Body of pancreas (tissue), 4 donors: Measurements from ENCODE around the gene DTNA.

Experiments used
- POLR2A ChIP-seq, 3 donors: fragments of 450-650 bp; IDR thresholded peaks; one replicate each; pipeline ENCODE4 v1.6.1; 2016; ENCODE audit warnings: antibody characterized with exemption in 3 of 3, mild to moderate bottlenecking in 2 of 3
- TF ChIP-seq, protein P1 (sequence below), 7 experiments: fragments of 450-650 bp in 4 of 7; fragments of 200-600 bp in 3 of 7; sonication (generic) in 3 of 7; IDR thresholded peaks; one replicate each; pipeline ENCODE4 v1.5.1; 2016 to 2019; ENCODE audit warnings: antibody characterized with exemption in 7 of 7

DNA sequence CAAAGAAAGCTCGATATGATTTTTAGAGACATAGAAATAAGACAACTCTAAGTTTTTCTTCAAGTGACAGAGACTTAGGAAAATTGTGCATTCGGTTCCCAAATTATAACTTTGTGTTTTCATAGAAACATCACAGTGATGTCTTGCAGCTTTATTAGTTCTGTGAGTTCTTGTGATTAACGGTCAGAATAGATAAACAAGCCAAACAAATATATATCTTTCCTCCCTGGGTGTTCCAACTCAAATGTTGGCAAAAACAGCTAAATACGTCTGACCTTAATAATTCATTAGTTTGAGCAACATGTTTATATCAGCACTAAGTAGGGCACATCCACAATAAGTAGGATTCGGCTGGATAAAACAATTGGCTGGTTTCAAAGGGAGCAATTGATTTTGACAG, 47.6 kb downstream of the DTNA start:
- TF ChIP-seq, protein P1, sequence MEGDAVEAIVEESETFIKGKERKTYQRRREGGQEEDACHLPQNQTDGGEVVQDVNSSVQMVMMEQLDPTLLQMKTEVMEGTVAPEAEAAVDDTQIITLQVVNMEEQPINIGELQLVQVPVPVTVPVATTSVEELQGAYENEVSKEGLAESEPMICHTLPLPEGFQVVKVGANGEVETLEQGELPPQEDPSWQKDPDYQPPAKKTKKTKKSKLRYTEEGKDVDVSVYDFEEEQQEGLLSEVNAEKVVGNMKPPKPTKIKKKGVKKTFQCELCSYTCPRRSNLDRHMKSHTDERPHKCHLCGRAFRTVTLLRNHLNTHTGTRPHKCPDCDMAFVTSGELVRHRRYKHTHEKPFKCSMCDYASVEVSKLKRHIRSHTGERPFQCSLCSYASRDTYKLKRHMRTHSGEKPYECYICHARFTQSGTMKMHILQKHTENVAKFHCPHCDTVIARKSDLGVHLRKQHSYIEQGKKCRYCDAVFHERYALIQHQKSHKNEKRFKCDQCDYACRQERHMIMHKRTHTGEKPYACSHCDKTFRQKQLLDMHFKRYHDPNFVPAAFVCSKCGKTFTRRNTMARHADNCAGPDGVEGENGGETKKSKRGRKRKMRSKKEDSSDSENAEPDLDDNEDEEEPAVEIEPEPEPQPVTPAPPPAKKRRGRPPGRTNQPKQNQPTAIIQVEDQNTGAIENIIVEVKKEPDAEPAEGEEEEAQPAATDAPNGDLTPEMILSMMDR (IDR thresholded peaks at IDR 0.05): no peak
- TF ChIP-seq POLR2A (IDR thresholded peaks at IDR 0.05): no peak
